ENCODE results near the gene ATG9B. TPM values are rescaled to one million over a fixed set of nuclear protein-coding genes. Genes with fewer than 3 reads are reported as not detected.

The ATG9B gene
- polyA plus RNA-seq, 2 of the 4 experiments (the other 2 are of a cell fraction), result 0.06 to 0.23 TPM

DNA sequence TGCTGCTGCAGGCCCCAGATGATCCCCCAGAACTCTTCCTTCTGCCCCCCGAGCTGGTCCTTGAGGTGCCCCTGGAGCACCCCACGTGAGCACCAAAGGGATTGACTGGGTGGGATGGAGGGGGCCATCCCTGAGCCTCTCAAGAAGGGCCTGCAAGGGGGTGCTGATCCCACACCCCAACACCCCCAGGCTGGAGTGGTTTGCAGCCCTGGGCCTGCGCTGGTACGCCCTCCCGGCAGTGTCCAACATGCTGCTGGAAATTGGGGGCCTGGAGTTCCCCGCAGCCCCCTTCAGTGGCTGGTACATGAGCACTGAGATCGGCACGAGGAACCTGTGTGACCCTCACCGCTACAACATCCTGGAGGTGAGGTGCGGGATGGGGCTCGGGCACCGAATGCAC lies 25.3 kb downstream of the ATG9B start:
- ATAC-seq (no peak), DNase-seq (ENCODE audit: low read depth in 1 of 2, low spot score in 1 of 2) (no peak), FAIRE-seq (no peak)
- Histone ChIP-seq H3K9me3 (no peaks in the 10 kb centered on the region), H3K4me2 (no peak overlapping the region), H3K4me3 (no peak overlapping the region), H3K27ac (no peak overlapping the region), H3K4me1 (0 out of 3 replicates have a peak, but pooled peaks cover 5% of the 10 kb centered on the region)
- POLR2A ChIA-PET, result no interaction called here
- no peak for TF ChIP-seq USF2 (IDR thresholded peaks at IDR 0.05)
- TF ChIP-seq CHD4 (IDR thresholded peaks at IDR 0.05; ENCODE audit: borderline replicate concordance), result no peak
- no peak for TF ChIP-seq EHMT2 (IDR thresholded peaks at IDR 0.05; ENCODE audit: low read depth)
- no peak for TF ChIP-seq EHF (CRISPR knock-in tag; IDR thresholded peaks at IDR 0.05)
- no peak for TF ChIP-seq MAZ (IDR thresholded peaks at IDR 0.05; ENCODE audit: borderline replicate concordance, low read depth, low read length)
- TF ChIP-seq, protein P1, sequence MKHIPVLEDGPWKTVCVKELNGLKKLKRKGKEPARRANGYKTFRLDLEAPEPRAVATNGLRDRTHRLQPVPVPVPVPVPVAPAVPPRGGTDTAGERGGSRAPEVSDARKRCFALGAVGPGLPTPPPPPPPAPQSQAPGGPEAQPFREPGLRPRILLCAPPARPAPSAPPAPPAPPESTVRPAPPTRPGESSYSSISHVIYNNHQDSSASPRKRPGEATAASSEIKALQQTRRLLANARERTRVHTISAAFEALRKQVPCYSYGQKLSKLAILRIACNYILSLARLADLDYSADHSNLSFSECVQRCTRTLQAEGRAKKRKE (CRISPR knock-in tag; IDR thresholded peaks at IDR 0.05; ENCODE audit: low read depth), result no peak
- no peak for TF ChIP-seq HOXB5 (CRISPR knock-in tag; IDR thresholded peaks at IDR 0.05)
- TF ChIP-seq NFE2L2 (conservative IDR thresholded peaks at IDR 0.05; ENCODE audit: low read length), result no peak
- TF ChIP-seq, protein P2, sequence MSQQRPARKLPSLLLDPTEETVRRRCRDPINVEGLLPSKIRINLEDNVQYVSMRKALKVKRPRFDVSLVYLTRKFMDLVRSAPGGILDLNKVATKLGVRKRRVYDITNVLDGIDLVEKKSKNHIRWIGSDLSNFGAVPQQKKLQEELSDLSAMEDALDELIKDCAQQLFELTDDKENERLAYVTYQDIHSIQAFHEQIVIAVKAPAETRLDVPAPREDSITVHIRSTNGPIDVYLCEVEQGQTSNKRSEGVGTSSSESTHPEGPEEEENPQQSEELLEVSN (IDR thresholded peaks at IDR 0.05; ENCODE audit: borderline replicate concordance, low read depth), result no peak
- no peak for TF ChIP-seq JUNB (IDR thresholded peaks at IDR 0.05)
- no peak for TF ChIP-seq HEYL (CRISPR knock-in tag; IDR thresholded peaks at IDR 0.05)
- no peak for TF ChIP-seq RCOR1 (IDR thresholded peaks at IDR 0.05; ENCODE audit: low read depth, low read length)
- no peak for TF ChIP-seq NPAS2 (CRISPR knock-in tag; IDR thresholded peaks at IDR 0.05; ENCODE audit: borderline replicate concordance)
- TF ChIP-seq FOSB (CRISPR knock-in tag; IDR thresholded peaks at IDR 0.05), result no peak
- no peak for TF ChIP-seq NR3C1 (IDR thresholded peaks at IDR 0.05)
- TF ChIP-seq CHD2 (IDR thresholded peaks at IDR 0.05; ENCODE audit: low read length, partially characterized antibody), result no peak
- TF ChIP-seq TP53 (CRISPR knock-in tag; IDR thresholded peaks at IDR 0.05), result no peak
- no peak for TF ChIP-seq KDM5A (IDR thresholded peaks at IDR 0.05)
- 83% methylated on average over 4 of the region's 12 CpGs for WGBS (ENCODE audit: missing lambda C conversion rate)
- CTCF ChIA-PET, result interaction anchor here (1.0 to 1.9 kb wide), 6 partner anchors 8 to 112 kb away, joined by 3 to 7 read pairs (median 4); no protein-coding TSS in a partner anchor

- WGBS (ENCODE audit: missing lambda C conversion rate), result 62% methylated on average over 19 of the region's 20 CpGs
- H3K27ac ChIP-seq, result no peak overlapping the region
- no peak for ATAC-seq
- H3K4me1 ChIP-seq, result 0 out of 3 replicates have a peak, but pooled peaks cover 2% of the 10 kb centered on the region
- TF ChIP-seq JUNB (IDR thresholded peaks at IDR 0.05) (no peak), FOSL2 (IDR thresholded peaks at IDR 0.05) (no peak), FOSL2 (CRISPR knock-in tag; IDR thresholded peaks at IDR 0.05) (no peak)
- TF ChIP-seq, protein P3, sequence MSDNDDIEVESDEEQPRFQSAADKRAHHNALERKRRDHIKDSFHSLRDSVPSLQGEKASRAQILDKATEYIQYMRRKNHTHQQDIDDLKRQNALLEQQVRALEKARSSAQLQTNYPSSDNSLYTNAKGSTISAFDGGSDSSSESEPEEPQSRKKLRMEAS (IDR thresholded peaks at IDR 0.05), result no peak
- ChIA-PET CTCF (interaction anchor here (0.6 to 2.0 kb wide), 8 partner anchors 9 to 113 kb away, joined by 3 to 11 read pairs (median 6); no protein-coding TSS in a partner anchor), POLR2A (no interaction called here)
- DNase-seq (ENCODE audit: low read depth in 1 of 2, low spot score in 1 of 2), result no peak
- H3K9me3 ChIP-seq, result no peaks in the 10 kb centered on the region
- no peak overlapping the region for H3K4me3 ChIP-seq
- no peak for FAIRE-seq
- H3K4me2 ChIP-seq, result no peak overlapping the region
Measured at GRCh38 chr7:150998341-150998740, 26.0 kb downstream of the ATG9B start.

- ATAC-seq (no peak), FAIRE-seq (no peak), DNase-seq (ENCODE audit: low read depth in 1 of 2, low spot score in 1 of 2) (no peak)
- POLR2A ChIA-PET, result no interaction called here
- WGBS (ENCODE audit: missing lambda C conversion rate), result 44% methylated on average over 5 of the region's 5 CpGs
- Histone ChIP-seq H3K4me2 (no peak overlapping the region), H3K4me3 (no peak overlapping the region), H3K27ac (no peak overlapping the region), H3K9me3 (no peaks in the 10 kb centered on the region), H3K4me1 (no peaks in the 10 kb centered on the region)
- no peak for TF ChIP-seq ZC3H11A (IDR thresholded peaks at IDR 0.05)
- no peak for TF ChIP-seq HOXB5 (CRISPR knock-in tag; IDR thresholded peaks at IDR 0.05)
- TF ChIP-seq SMC3 (IDR thresholded peaks at IDR 0.05), result no peak
- TF ChIP-seq BHLHE40 (IDR thresholded peaks at IDR 0.05; ENCODE audit: low read depth, low read length), result no peak
- TF ChIP-seq TP53 (CRISPR knock-in tag; IDR thresholded peaks at IDR 0.05), result no peak
- no peak for TF ChIP-seq ELK1 (IDR thresholded peaks at IDR 0.05; ENCODE audit: low read depth, low read length)
- no peak for TF ChIP-seq HOXA7 (CRISPR knock-in tag; IDR thresholded peaks at IDR 0.05)
- no peak for TF ChIP-seq HOXB13 (CRISPR knock-in tag; IDR thresholded peaks at IDR 0.05; ENCODE audit: low read depth)
- TF ChIP-seq EP300 (IDR thresholded peaks at IDR 0.05), result no peak
- TF ChIP-seq POLR2AphosphoS2 (conservative IDR thresholded peaks at IDR 0.05; ENCODE audit: low read length), result no peak
- no peak for TF ChIP-seq NPAS2 (CRISPR knock-in tag; IDR thresholded peaks at IDR 0.05; ENCODE audit: borderline replicate concordance)
- TF ChIP-seq PHF8 (IDR thresholded peaks at IDR 0.05; ENCODE audit: borderline replicate concordance, low read depth), result no peak
- TF ChIP-seq FOSL2 (IDR thresholded peaks at IDR 0.05), result no peak
- TF ChIP-seq FOSL2 (CRISPR knock-in tag; IDR thresholded peaks at IDR 0.05), result no peak
- TF ChIP-seq RNF2 (IDR thresholded peaks at IDR 0.05; ENCODE audit: borderline replicate concordance, low read depth), result no peak
- no peak for TF ChIP-seq MAFK (IDR thresholded peaks at IDR 0.05; ENCODE audit: partially characterized antibody)
- TF ChIP-seq RFX5 (IDR thresholded peaks at IDR 0.05), result no peak
- CTCF ChIA-PET, result interaction anchor here (0.6 to 2.0 kb wide), 8 partner anchors 9 to 113 kb away, joined by 3 to 11 read pairs (median 6); no protein-coding TSS in a partner anchor
Measured at GRCh38 chr7:150997817-150998216, 26.5 kb downstream of the ATG9B start.

Measured in A549 (cell line).